ENCODE measurements around the gene NT5DC2.
A peak's percentile ranks its signal among the peaks of the same experiment; 100 is the strongest.

The NT5DC2 gene

DNA sequence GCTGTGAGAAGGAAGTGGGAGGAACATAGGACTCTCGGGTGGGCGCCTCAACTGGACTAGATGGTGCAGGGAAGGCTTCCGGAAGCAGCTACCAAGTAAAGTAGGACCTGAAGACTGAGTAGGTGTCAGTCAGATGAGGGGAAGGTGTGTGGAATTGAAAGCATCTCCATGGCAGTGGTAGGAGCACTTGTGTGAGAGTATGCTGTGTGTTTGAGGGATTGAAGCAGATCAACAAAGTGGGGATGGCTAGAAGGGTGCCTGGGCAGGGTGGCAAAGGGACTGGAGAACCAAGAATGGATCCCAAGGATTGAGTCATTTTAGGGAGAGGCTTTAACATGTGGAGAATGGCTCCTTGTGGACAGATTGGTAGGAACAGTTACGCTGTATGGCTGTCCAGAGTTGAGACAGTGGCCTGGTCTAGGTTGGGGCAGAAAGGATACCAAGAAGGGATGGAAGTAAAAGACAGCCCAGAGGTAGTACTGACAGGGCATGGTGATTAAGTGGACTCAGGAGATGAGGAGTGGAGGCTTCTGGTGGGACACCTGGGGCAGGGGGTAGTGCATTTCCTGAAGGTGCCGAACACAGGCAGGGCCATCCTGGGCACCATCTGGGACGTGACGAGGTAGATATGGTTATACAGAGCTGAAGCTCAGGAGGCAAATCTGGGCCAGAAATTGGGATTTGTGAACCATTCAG is 4.2 kb upstream of the NT5DC2 start:
- Histone ChIP-seq H3K4me3 (ENCODE audit: low read length in 2 of 2) (peak overlapping the region; percentile 88 to 98), H3K9me3 (ENCODE audit: control insufficient read depth in 2 of 2, low read length in 2 of 2) (no peaks in the 10 kb centered on the region), H3K36me3 (ENCODE audit: control insufficient read depth in 2 of 2, insufficient read depth in 2 of 2, low read length in 2 of 2) (peaks cover 3 to 12% of the 10 kb centered on the region in 2 donors), H3K27me3 (ENCODE audit: control insufficient read depth in 2 of 2, insufficient read depth in 2 of 2, low read length in 2 of 2) (no peaks in the 10 kb centered on the region), H3K27ac (ENCODE audit: low read depth in 2 of 2, low read length in 2 of 2) (no peak overlapping the region), H3K4me1 (ENCODE audit: control insufficient read depth in 2 of 2, insufficient read depth in 2 of 2, low read length in 2 of 2) (peaks cover 13 to 32% of the 10 kb centered on the region in 2 donors), H3K9ac (ENCODE audit: low read depth in 1 of 2, low read length in 2 of 2) (peak overlapping the region in 1 of 2 donors; percentile 71)

DNA sequence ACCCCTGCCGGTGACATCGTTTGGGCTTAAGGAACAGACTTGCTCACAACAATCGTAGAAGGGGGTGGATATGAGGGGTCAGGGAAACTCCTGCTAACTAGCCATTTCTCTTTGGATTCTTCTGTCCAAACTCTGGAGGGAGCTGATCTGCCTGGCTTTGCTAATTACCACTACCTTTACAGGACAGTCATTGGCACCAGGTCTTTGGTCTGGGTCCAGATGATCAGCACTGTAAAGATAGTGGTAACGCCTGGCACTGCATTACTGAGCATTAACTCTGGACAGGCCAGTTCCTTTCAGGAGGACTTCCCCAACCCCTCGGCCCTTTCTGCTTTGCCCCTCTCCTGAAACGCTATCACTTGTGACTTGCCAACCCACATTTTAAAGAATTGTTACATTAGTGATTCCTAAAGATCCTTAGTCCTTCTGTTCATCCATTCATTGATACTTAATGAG is 3.5 kb upstream of the NT5DC2 start:
- H3K9me3 ChIP-seq (ENCODE audit: control insufficient read depth in 2 of 2, low read length in 2 of 2), result no peaks in the 10 kb centered on the region
- H3K27me3 ChIP-seq (ENCODE audit: control insufficient read depth in 2 of 2, insufficient read depth in 2 of 2, low read length in 2 of 2), result no peaks in the 10 kb centered on the region
- peak overlapping the region; percentile 71 to 96 for H3K9ac ChIP-seq (ENCODE audit: low read depth in 1 of 2, low read length in 2 of 2)
- peaks cover 13 to 36% of the 10 kb centered on the region in 2 donors for H3K4me1 ChIP-seq (ENCODE audit: control insufficient read depth in 2 of 2, insufficient read depth in 2 of 2, low read length in 2 of 2)
- peak overlapping the region; percentile 88 to 98 for H3K4me3 ChIP-seq (ENCODE audit: low read length in 2 of 2)
- H3K36me3 ChIP-seq (ENCODE audit: control insufficient read depth in 2 of 2, insufficient read depth in 2 of 2, low read length in 2 of 2), result peaks cover 3 to 12% of the 10 kb centered on the region in 2 donors
- H3K27ac ChIP-seq (ENCODE audit: low read depth in 2 of 2, low read length in 2 of 2), result peak overlapping the region; percentile 72 to 89

GRCh38 chr3:52536369-52537164 is 2.9 kb upstream of the NT5DC2 start, which contains the start of gene UQCC5:
UQCC5 (plus strand) TSS chr3:52536605; CDS start chr3:52536756, 151 bp downstream.
- H3K9ac ChIP-seq (ENCODE audit: low read depth in 1 of 2, low read length in 2 of 2), result peak within 1 kb of the TSS; percentile 71 to 96
- H3K27ac ChIP-seq (ENCODE audit: low read depth in 2 of 2, low read length in 2 of 2), result peak within 1 kb of the TSS; percentile 72 to 89
- peak within 1 kb of the TSS; percentile 88 to 98 for H3K4me3 ChIP-seq (ENCODE audit: low read length in 2 of 2)
- no peaks in the 10 kb centered on the region for H3K9me3 ChIP-seq (ENCODE audit: control insufficient read depth in 2 of 2, low read length in 2 of 2)
- peaks cover 3 to 12% of the 10 kb centered on the region in 2 donors for H3K36me3 ChIP-seq (ENCODE audit: control insufficient read depth in 2 of 2, insufficient read depth in 2 of 2, low read length in 2 of 2)
- peaks cover 13 to 36% of the 10 kb centered on the region in 2 donors for H3K4me1 ChIP-seq (ENCODE audit: control insufficient read depth in 2 of 2, insufficient read depth in 2 of 2, low read length in 2 of 2)
- no peaks in the 10 kb centered on the region for H3K27me3 ChIP-seq (ENCODE audit: control insufficient read depth in 2 of 2, insufficient read depth in 2 of 2, low read length in 2 of 2)

GRCh38 chr3:52536112-52536368 is 2.4 kb upstream of the NT5DC2 start:
- H3K9me3 ChIP-seq (ENCODE audit: control insufficient read depth in 2 of 2, low read length in 2 of 2), result no peaks in the 10 kb centered on the region
- H3K9ac ChIP-seq (ENCODE audit: low read depth in 1 of 2, low read length in 2 of 2), result no peak overlapping the region
- H3K4me1 ChIP-seq (ENCODE audit: control insufficient read depth in 2 of 2, insufficient read depth in 2 of 2, low read length in 2 of 2), result peaks cover 13 to 36% of the 10 kb centered on the region in 2 donors
- no peaks in the 10 kb centered on the region for H3K27me3 ChIP-seq (ENCODE audit: control insufficient read depth in 2 of 2, insufficient read depth in 2 of 2, low read length in 2 of 2)
- peaks cover 0 to 7% of the 10 kb centered on the region in 2 donors for H3K36me3 ChIP-seq (ENCODE audit: control insufficient read depth in 2 of 2, insufficient read depth in 2 of 2, low read length in 2 of 2)
- H3K4me3 ChIP-seq (ENCODE audit: low read length in 2 of 2), result peak overlapping the region; percentile 67 to 71
- no peak overlapping the region for H3K27ac ChIP-seq (ENCODE audit: low read depth in 2 of 2, low read length in 2 of 2)

GRCh38 chr3:52535411-52536111 is 1.9 kb upstream of the NT5DC2 start:
- no peaks in the 10 kb centered on the region for H3K27me3 ChIP-seq (ENCODE audit: control insufficient read depth in 2 of 2, insufficient read depth in 2 of 2, low read length in 2 of 2)
- no peak overlapping the region for H3K9ac ChIP-seq (ENCODE audit: low read depth in 1 of 2, low read length in 2 of 2)
- no peak overlapping the region for H3K27ac ChIP-seq (ENCODE audit: low read depth in 2 of 2, low read length in 2 of 2)
- peaks cover 0 to 2% of the 10 kb centered on the region in 2 donors for H3K36me3 ChIP-seq (ENCODE audit: control insufficient read depth in 2 of 2, insufficient read depth in 2 of 2, low read length in 2 of 2)
- no peaks in the 10 kb centered on the region for H3K9me3 ChIP-seq (ENCODE audit: control insufficient read depth in 2 of 2, low read length in 2 of 2)
- peak overlapping the region in 1 of 2 donors; percentile 71 for H3K4me3 ChIP-seq (ENCODE audit: low read length in 2 of 2)
- H3K4me1 ChIP-seq (ENCODE audit: control insufficient read depth in 2 of 2, insufficient read depth in 2 of 2, low read length in 2 of 2), result peaks cover 13 to 36% of the 10 kb centered on the region in 2 donors

DNA sequence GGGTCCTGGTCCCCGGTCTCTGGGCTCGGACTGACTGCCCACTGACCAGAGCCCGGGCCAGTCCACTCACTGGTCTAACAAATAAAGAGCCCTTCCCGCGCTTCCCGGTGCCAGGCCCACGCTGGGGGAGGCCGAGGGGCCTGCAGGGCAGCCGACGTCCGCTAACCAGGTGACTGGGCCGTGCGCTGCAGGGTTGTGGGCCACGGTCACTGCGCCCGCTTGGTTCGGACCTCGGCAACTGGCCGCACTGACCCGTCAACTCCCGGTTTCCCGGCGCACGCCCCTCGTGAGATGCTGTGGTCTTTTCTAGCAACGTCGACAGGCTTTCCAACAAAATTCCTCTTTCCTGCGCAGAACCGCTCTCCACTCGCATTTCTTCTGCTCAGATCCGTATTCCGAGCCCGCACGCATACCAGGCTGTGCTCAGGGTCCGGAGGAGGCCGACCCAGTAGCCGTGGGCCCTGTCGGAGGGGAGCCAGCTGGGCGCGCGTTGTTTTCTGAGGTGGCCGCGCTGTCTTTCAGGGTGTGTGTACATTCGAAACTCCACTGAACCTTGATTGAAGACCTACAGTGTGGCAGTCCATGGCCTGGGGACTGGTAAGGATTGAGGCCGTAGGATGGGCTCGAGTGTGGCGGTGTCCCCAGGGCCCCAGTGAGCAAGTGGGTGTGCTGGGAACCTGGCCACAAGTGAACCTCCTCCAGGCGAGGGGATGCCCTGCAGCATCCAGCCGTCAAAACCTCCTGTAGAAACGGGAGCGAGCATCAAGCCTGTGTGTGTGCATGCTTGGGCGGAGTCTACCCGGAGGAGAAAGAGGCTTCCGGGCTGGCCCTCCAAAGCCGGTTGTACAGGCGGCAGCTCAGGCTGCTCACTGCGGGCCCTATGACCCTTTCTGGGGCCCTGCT is 875 bp upstream of the NT5DC2 start:
- Histone ChIP-seq H3K4me1 (ENCODE audit: control insufficient read depth in 2 of 2, insufficient read depth in 2 of 2, low read length in 2 of 2) (peaks cover 13 to 36% of the 10 kb centered on the region in 2 donors), H3K9ac (ENCODE audit: low read depth in 1 of 2, low read length in 2 of 2) (peak overlapping the region in 1 of 2 donors; percentile 63)

GRCh38 chr3:52532838-52533622 is 627 bp downstream of the NT5DC2 start:
- Histone ChIP-seq H3K9ac (ENCODE audit: low read depth in 1 of 2, low read length in 2 of 2) (peak overlapping the region; percentile 32 to 49), H3K9me3 (ENCODE audit: control insufficient read depth in 2 of 2, low read length in 2 of 2) (no peaks in the 10 kb centered on the region), H3K4me3 (ENCODE audit: low read length in 2 of 2) (peak overlapping the region; percentile 61 to 68), H3K36me3 (ENCODE audit: control insufficient read depth in 2 of 2, insufficient read depth in 2 of 2, low read length in 2 of 2) (peaks cover 0 to 3% of the 10 kb centered on the region in 2 donors), H3K27me3 (ENCODE audit: control insufficient read depth in 2 of 2, insufficient read depth in 2 of 2, low read length in 2 of 2) (no peaks in the 10 kb centered on the region), H3K4me1 (ENCODE audit: control insufficient read depth in 2 of 2, insufficient read depth in 2 of 2, low read length in 2 of 2) (peaks cover 12 to 26% of the 10 kb centered on the region in 2 donors), H3K27ac (ENCODE audit: low read depth in 2 of 2, low read length in 2 of 2) (no peak overlapping the region)

More for the DNA sequence above, 875 bp upstream of the NT5DC2 start:
- Histone ChIP-seq H3K27me3 (ENCODE audit: control insufficient read depth in 2 of 2, insufficient read depth in 2 of 2, low read length in 2 of 2) (no peaks in the 10 kb centered on the region), H3K36me3 (ENCODE audit: control insufficient read depth in 2 of 2, insufficient read depth in 2 of 2, low read length in 2 of 2) (peaks cover 0 to 2% of the 10 kb centered on the region in 2 donors), H3K27ac (ENCODE audit: low read depth in 2 of 2, low read length in 2 of 2) (peak overlapping the region; percentile 15 to 23), H3K9me3 (ENCODE audit: control insufficient read depth in 2 of 2, low read length in 2 of 2) (no peaks in the 10 kb centered on the region), H3K4me3 (ENCODE audit: low read length in 2 of 2) (peak overlapping the region; percentile 41 to 52)

DNA sequence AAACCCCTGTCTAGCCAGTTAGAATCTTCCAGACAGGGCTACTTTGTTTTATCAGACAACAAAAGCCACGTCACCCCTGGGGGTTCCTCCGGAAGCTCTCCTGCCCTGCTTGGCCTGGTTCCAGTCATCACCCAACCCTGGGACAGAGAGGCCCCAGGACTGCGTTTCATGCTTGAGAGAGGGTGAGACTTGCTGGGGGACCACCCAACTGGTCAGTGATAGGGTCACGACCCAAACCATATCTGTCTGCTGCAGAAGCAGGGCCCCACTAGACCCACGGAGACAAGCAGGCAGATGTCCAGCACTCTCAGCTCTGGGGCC is 1.2 kb downstream of the NT5DC2 start:
- Histone ChIP-seq H3K27me3 (ENCODE audit: control insufficient read depth in 2 of 2, insufficient read depth in 2 of 2, low read length in 2 of 2) (no peaks in the 10 kb centered on the region), H3K9ac (ENCODE audit: low read depth in 1 of 2, low read length in 2 of 2) (peak overlapping the region in 1 of 2 donors; percentile 49), H3K4me1 (ENCODE audit: control insufficient read depth in 2 of 2, insufficient read depth in 2 of 2, low read length in 2 of 2) (peaks cover 7 to 20% of the 10 kb centered on the region in 2 donors), H3K9me3 (ENCODE audit: control insufficient read depth in 2 of 2, low read length in 2 of 2) (no peaks in the 10 kb centered on the region), H3K36me3 (ENCODE audit: control insufficient read depth in 2 of 2, insufficient read depth in 2 of 2, low read length in 2 of 2) (peaks cover 5 to 8% of the 10 kb centered on the region in 2 donors), H3K4me3 (ENCODE audit: low read length in 2 of 2) (peak overlapping the region; percentile 61 to 68), H3K27ac (ENCODE audit: low read depth in 2 of 2, low read length in 2 of 2) (no peak overlapping the region)
